NCI-H1436 (cell line): ENCODE results near the gene SPOCK1.

Experiments
- DNase-seq: peaks from one replicate; lab custom pipeline; 2025; lab: John Stamatoyannopoulos, UW

Gene SPOCK1

DNA sequence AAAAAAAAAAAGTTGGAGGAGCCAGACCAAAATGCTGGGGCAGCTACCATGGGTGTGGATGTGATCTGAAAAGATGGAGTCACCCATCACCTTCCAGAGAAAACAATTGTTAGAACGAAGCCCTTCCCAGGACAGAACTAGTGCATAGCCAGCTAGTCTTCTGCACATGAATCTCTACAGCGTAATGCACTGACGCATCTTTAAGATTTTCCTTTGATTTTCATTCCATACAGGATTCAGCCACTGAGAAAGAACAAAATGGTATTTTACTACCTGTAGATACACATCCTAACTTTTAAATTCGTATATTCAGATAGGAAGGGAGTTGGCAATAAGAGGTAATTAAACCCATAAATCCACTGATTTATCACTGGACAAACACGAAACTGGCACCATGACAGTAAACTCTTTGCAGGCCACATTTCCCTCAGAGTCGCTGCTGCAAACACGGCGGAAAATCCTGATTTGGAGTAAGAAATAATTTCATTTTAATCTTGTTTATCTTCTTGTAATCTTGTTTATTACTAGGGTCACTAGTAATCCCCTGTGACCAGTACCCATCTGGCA, 206.6 kb downstream of the SPOCK1 start:
- DNase-seq = no peak

DNA sequence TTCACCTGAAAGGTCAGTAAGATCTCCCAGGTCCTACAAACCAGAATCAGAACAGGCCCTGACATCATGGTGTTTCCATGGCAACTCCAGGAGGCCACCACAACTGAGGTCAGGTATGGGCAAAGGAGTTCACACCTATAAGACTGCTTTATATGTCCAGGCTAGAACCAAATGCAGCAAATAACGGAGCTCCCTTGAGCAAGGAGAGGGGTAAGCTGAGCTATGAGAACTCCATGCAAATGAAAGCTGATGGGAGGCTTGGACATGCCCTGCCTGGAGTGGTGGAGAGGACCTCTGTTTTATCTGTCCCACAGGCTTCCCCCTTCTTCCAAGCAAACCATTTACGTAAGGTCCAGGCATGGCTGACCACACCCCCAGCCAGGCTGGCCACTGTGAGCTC, 207.7 kb downstream of the SPOCK1 start:
- no peak for DNase-seq

GRCh38 chr5:137291031-137291430, 208.1 kb downstream of the SPOCK1 start:
- DNase-seq = no peak

GRCh38 chr5:137290373-137290772, 208.8 kb downstream of the SPOCK1 start:
- DNase-seq = no peak

GRCh38 chr5:137289856-137290255, 209.3 kb downstream of the SPOCK1 start:
- no peak for DNase-seq

DNA sequence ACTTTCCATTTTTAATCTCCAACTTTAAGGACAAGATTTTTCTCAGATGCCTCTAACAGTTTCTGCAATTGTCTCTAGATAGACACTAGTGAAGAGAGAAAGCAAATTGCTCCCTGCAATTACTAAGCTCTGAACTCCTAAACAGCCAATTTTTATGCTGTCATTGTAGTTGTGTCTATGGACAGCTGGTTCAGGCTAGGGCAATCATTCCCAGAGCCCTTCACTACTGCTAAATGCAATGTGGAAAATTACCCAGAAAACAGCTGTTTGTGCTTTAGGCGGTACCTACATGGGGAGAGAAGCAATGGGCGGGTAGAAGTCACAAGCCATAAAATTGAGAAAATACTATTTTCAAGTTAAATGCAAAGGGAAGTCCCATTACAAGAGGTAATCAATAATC, 211.6 kb downstream of the SPOCK1 start:
- no peak for DNase-seq

DNA sequence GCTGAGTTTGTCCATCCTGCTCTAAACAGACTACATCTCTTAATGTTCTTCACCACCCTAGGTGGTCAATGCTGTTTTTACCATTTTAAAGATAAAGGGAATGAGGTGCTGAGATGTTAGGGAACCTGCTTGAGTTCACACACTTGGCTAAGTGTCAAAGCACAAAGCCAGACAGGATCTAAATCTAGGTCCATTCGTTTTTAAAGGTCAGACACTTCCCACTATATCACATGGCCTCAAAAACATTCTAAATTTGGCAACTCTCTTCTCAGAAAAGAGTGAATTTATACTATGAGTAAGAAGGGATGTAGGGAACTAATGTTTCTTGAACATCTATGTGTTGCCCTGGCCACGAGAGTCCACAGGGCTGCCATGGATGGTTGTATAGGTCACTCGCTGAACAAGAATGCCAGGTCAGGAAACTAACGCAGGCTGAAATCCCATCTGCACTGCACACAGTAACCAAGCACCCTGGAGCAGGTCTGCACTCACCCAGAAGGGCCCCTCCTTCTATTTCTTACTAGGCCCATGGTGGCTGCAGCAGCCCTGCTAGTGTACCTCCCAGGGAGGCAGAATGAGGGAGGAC, 213.0 kb downstream of the SPOCK1 start:
- DNase-seq = no peak

GRCh38 chr5:137283801-137284200, 215.3 kb downstream of the SPOCK1 start:
- no peak for DNase-seq

DNA sequence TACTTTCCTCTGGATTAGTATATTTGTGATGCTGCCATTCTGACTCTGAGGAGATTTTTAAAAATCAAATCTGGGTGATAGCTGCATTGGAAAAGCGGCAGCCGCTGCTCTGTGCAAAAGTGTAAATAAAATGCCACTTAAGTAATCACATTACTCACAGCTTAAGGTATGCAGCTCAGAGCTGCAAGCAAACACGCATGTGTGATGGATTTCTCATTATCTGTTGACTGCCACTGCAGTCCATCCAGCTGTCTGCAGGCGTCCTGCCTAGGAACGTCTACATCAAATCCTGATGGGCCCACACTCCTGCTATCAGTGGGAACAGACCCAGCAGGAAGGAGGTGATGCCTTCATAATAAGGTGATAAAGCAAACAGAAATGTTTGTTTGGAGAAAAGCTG, 216.9 kb downstream of the SPOCK1 start:
- no peak for DNase-seq

GRCh38 chr5:137281201-137281600, 217.9 kb downstream of the SPOCK1 start:
- no peak for DNase-seq

DNA sequence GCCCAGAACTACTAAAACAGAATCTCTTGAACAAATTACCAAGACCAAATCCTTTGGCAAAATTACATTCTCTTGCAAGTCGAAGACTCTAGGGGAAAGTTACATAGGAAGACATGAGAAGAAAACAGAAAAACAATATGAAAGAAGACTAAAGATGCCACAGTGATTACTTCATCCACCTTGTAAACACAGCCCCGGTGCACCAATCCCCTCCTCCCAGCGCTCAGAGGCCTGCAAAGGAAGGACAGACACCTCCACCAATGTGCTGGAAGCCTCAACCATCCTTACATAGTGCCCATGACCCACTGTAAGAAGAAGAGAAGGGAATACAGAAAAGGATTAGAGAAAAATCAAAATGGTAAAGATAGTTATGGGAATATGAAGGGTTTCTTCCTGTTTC, 218.5 kb downstream of the SPOCK1 start:
- DNase-seq = no peak

DNA sequence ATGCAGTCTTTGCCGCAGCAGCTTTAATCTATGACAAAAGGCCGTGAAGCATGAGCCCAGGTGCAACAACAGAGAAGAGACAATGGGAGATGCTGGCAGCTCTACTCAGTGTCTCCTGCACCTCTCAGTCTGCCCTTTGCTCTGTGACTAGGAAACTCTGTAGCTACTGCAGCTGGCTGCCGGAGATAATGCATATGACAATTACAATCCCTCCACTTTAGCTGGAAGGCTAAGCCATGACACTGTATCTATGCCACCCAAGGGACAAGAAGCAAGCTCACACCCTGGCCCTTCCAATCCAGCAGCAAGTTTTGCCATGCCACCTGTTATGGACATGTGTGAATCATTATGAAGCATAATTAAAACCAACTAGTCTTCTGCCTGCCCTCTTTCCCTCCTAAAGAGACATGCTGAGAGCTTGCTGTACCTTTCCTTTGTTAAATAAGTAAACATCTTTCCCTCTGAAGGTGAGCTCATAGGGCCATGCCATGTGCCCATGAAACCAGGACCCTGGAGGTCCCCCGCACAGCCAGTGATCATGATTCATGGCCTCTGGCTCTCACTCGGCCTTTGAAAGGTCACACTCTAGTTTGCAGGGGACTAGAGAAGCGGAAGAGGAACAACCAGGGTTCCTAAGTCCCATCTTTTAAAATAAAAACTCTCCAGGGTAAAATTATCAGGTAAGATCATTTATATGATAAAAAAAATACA, 219.4 kb downstream of the SPOCK1 start:
- peak; percentile 31 for DNase-seq

- DNase-seq = no peak
These were observed 220.7 kb downstream of the SPOCK1 start for GRCh38 chr5:137278476-137278875.

DNA sequence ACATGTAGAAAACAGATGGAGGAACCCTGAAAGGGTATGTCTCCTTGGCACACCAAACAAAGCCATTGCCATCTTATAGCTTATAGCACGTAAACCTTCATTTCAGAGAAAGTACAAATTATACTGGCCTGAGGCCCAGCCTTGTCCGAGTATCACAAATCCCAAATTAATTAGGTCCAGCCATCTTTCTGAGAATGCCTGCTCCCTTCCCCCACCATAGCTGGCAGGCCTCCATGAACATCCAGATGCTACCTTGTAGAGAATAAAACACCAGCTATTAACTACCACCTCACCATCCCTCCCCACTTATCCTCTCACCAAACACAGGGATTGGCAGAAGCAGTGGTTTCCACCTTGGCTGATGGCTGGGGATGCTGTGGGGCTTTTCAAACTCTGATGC, 224.0 kb downstream of the SPOCK1 start:
- DNase-seq = no peak

GRCh38 chr5:137273511-137273910, 225.6 kb downstream of the SPOCK1 start:
- DNase-seq = no peak

GRCh38 chr5:137272831-137273230, 226.3 kb downstream of the SPOCK1 start:
- DNase-seq = no peak

- no peak for DNase-seq
These were observed 229.2 kb downstream of the SPOCK1 start for GRCh38 chr5:137269946-137270345.

- no peak for DNase-seq
These were observed 229.9 kb downstream of the SPOCK1 start for GRCh38 chr5:137269274-137269673.

DNA sequence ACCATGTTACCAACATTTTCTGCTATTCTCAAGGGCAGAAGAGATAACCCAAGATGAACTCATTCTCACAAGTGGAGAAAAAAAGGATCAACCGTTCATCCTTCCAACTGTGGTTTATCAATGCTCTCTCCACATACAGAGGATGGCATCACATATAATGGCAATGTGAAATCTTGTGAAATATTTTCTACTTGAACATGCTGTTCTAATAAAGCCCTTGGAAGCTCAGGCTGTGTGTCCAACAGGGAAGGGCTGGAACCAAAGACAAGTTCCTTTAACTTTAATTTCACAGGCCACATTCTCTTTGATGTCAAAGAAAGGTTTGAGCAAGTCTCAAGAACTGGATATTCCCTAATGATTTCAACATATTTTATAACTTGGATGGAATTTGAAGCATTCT, 230.5 kb downstream of the SPOCK1 start:
- no peak for DNase-seq

- no peak for DNase-seq
These were observed 232.9 kb downstream of the SPOCK1 start for GRCh38 chr5:137266186-137266585.

- no peak for DNase-seq
These were observed 233.7 kb downstream of the SPOCK1 start for GRCh38 chr5:137265457-137265856.

DNA sequence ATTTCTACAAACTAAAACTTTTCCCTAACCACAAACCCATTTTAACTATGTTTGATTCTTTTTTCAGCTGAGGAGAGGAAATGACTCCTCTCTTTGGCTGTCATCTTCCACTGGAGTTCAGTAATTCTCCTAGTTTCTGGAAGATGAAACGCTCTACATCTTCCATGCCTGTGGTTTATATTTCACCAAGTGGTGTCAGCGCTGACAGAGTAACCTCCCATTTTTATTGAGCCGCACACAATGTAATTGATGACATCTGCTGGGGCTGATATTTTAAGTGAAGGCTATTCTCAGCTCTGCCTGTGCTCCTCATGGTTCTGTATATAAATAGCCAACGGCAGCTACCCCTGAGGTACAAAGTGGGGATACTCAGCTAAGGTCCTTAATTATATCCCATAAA, 234.6 kb downstream of the SPOCK1 start:
- no peak for DNase-seq

- DNase-seq = no peak
These were observed 235.1 kb downstream of the SPOCK1 start for GRCh38 chr5:137264041-137264440.
